ENCODE results near the gene METRNL.

The METRNL gene

GRCh38 chr17:83032781-83033180 lies 46.6 kb upstream of the METRNL start:
- H3K27me3 ChIP-seq (ENCODE audit: low read length), result no peaks in the 10 kb centered on the region
- H3F3A ChIP-seq (ENCODE audit: insufficient read depth), result no peaks in the 10 kb centered on the region
- no peak overlapping the region for H3K4me2 ChIP-seq (ENCODE audit: low read depth, low read length, poor library complexity, severe bottlenecking)
- no peaks in the 10 kb centered on the region for H4K20me1 ChIP-seq (ENCODE audit: low read depth, low read length)
- no peak overlapping the region for H3K4me3 ChIP-seq (ENCODE audit: insufficient read depth, low read length, poor library complexity, severe bottlenecking)
- no peak for TF ChIP-seq EZH2phosphoT487 (conservative IDR thresholded peaks at IDR 0.05; ENCODE audit: low read length)
- no peak for TF ChIP-seq CTCF (IDR thresholded peaks at IDR 0.05; ENCODE audit: insufficient read depth, low read length, poor library complexity, severe bottlenecking)
- H3K9me2 ChIP-seq (replicated peaks; ENCODE audit: insufficient read depth, low read length), result no peaks in the 10 kb centered on the region
- no peak overlapping the region for H3K27ac ChIP-seq (ENCODE audit: low read depth, low read length)
- no peaks in the 10 kb centered on the region for H3K36me3 ChIP-seq (ENCODE audit: low read length)
- no peak overlapping the region for H3K9ac ChIP-seq (ENCODE audit: low read length)
- no peaks in the 10 kb centered on the region for H3K79me2 ChIP-seq (ENCODE audit: insufficient read depth, low read length)
- H2AFZ ChIP-seq (ENCODE audit: low read depth, low read length, severe bottlenecking), result no peak overlapping the region
- H3K9me3 ChIP-seq (ENCODE audit: insufficient read depth, low read length), result no peaks in the 10 kb centered on the region

- H3K9ac ChIP-seq (ENCODE audit: low read length), result no peak overlapping the region
- no peak overlapping the region for H3K27ac ChIP-seq (ENCODE audit: low read depth, low read length)
- H3F3A ChIP-seq (ENCODE audit: insufficient read depth), result no peaks in the 10 kb centered on the region
- no peaks in the 10 kb centered on the region for H3K9me2 ChIP-seq (replicated peaks; ENCODE audit: insufficient read depth, low read length)
- H3K79me2 ChIP-seq (ENCODE audit: insufficient read depth, low read length), result no peaks in the 10 kb centered on the region
- no peak overlapping the region for H3K4me3 ChIP-seq (ENCODE audit: insufficient read depth, low read length, poor library complexity, severe bottlenecking)
- H3K27me3 ChIP-seq (ENCODE audit: low read length), result no peaks in the 10 kb centered on the region
- no peaks in the 10 kb centered on the region for H3K9me3 ChIP-seq (ENCODE audit: insufficient read depth, low read length)
- H3K4me2 ChIP-seq (ENCODE audit: low read depth, low read length, poor library complexity, severe bottlenecking), result no peak overlapping the region
- no peak overlapping the region for H2AFZ ChIP-seq (ENCODE audit: low read depth, low read length, severe bottlenecking)
- TF ChIP-seq CTCF (IDR thresholded peaks at IDR 0.05; ENCODE audit: insufficient read depth, low read length, poor library complexity, severe bottlenecking) (no peak), EZH2phosphoT487 (conservative IDR thresholded peaks at IDR 0.05; ENCODE audit: low read length) (no peak)
- no peaks in the 10 kb centered on the region for H4K20me1 ChIP-seq (ENCODE audit: low read depth, low read length)
- H3K36me3 ChIP-seq (ENCODE audit: low read length), result no peaks in the 10 kb centered on the region
These were observed 44.9 kb upstream of the METRNL start for GRCh38 chr17:83034525-83034924.

GRCh38 chr17:83035722-83036121 lies 43.7 kb upstream of the METRNL start:
- Histone ChIP-seq H3K9me2 (replicated peaks; ENCODE audit: insufficient read depth, low read length) (no peaks in the 10 kb centered on the region), H3K4me2 (ENCODE audit: low read depth, low read length, poor library complexity, severe bottlenecking) (no peak overlapping the region), H3K9me3 (ENCODE audit: insufficient read depth, low read length) (peaks cover 10% of the 10 kb centered on the region; the same call in 1 of the 2 replicates), H3K79me2 (ENCODE audit: insufficient read depth, low read length) (no peaks in the 10 kb centered on the region), H3F3A (ENCODE audit: insufficient read depth) (no peaks in the 10 kb centered on the region), H4K20me1 (ENCODE audit: low read depth, low read length) (no peaks in the 10 kb centered on the region), H3K27me3 (ENCODE audit: low read length) (no peaks in the 10 kb centered on the region), H2AFZ (ENCODE audit: low read depth, low read length, severe bottlenecking) (no peak overlapping the region), H3K36me3 (ENCODE audit: low read length) (no peaks in the 10 kb centered on the region), H3K4me3 (ENCODE audit: insufficient read depth, low read length, poor library complexity, severe bottlenecking) (no peak overlapping the region), H3K27ac (ENCODE audit: low read depth, low read length) (no peak overlapping the region), H3K9ac (ENCODE audit: low read length) (no peak overlapping the region)
- TF ChIP-seq EZH2phosphoT487 (conservative IDR thresholded peaks at IDR 0.05; ENCODE audit: low read length), result no peak
- no peak for TF ChIP-seq CTCF (IDR thresholded peaks at IDR 0.05; ENCODE audit: insufficient read depth, low read length, poor library complexity, severe bottlenecking)

Measured in SU-DHL-6 (cell line).